Fibroblast of skin of left biceps (primary cell): ENCODE measurements around the gene PRAMEF10.
"Not testable (repeated sequence)": the region's sequence is repeated elsewhere in the genome, so short reads cannot be mapped to it uniquely, and the experiment has no call there.

Source experiments
- DNase-seq, 2 experiments: peaks; one replicate each; pipeline ENCODE4 v3.0.0-alpha.2; 2013; ENCODE audit warnings: low read depth in 2 of 2

The PRAMEF10 gene

GRCh38 chr1:12898170-12898569, at the start of gene PRAMEF10:
Gene PRAMEF10, minus strand, starts transcription at chr1:12898270. Its CDS starts 2,423 bp downstream, at chr1:12895847.
- not testable (repeated sequence) for DNase-seq

- DNase-seq = not testable (repeated sequence)
Observed at GRCh38 chr1:12947480-12947879, 49.4 kb upstream of the PRAMEF10 start, which contains the start of gene PRAMEF6. Gene PRAMEF6, minus strand, starts transcription at chr1:12947580. Its CDS starts 5,062 bp downstream, at chr1:12942518.

- not testable (repeated sequence) for DNase-seq
Observed at GRCh38 chr1:12924368-12924767, 26.3 kb upstream of the PRAMEF10 start.

GRCh38 chr1:12921749-12922148, 23.7 kb upstream of the PRAMEF10 start:
- not testable (repeated sequence) for DNase-seq

- DNase-seq = not testable (repeated sequence)
Observed at GRCh38 chr1:12916310-12916709, 18.2 kb upstream of the PRAMEF10 start, which contains the start of gene PRAMEF7. Gene PRAMEF7, plus strand, starts transcription at chr1:12916610. Its CDS starts 1,083 bp downstream, at chr1:12917693.

- DNase-seq = not testable (repeated sequence)
Observed at GRCh38 chr1:12903793-12904572, 5.9 kb upstream of the PRAMEF10 start.

GRCh38 chr1:12899186-12899585, 1.1 kb upstream of the PRAMEF10 start:
- DNase-seq = not testable (repeated sequence)

- DNase-seq = not testable (repeated sequence)
Observed at GRCh38 chr1:12886101-12886500, 12.0 kb downstream of the PRAMEF10 start, which contains the start of gene PRAMEF4. Gene PRAMEF4, minus strand, starts transcription at chr1:12886201. Its CDS starts 2,807 bp downstream, at chr1:12883394.

GRCh38 chr1:12878453-12878852, 19.6 kb downstream of the PRAMEF10 start:
- DNase-seq = not testable (repeated sequence)

- DNase-seq = not testable (repeated sequence)
Observed at GRCh38 chr1:12863131-12863880, 34.8 kb downstream of the PRAMEF10 start.

- DNase-seq = not testable (repeated sequence)
Observed at GRCh38 chr1:12856786-12857185, 41.3 kb downstream of the PRAMEF10 start, which contains the start of gene PRAMEF2. Gene PRAMEF2, plus strand, starts transcription at chr1:12857086. Its CDS starts 1,924 bp downstream, at chr1:12859010.

- DNase-seq = no peak
Observed at GRCh38 chr1:12851779-12852178, 46.3 kb downstream of the PRAMEF10 start.

- DNase-seq = not testable (repeated sequence)
Observed at GRCh38 chr1:12848620-12849019, 49.5 kb downstream of the PRAMEF10 start, which contains the start of gene HNRNPCL1. Gene HNRNPCL1, minus strand, starts transcription at chr1:12848720. Its CDS starts 431 bp downstream, at chr1:12848289.
